ENCODE measurements around the gene PAK5. TPM values are rescaled to one million over a fixed set of nuclear protein-coding genes. Genes with fewer than 3 reads are reported as not detected.

Gene PAK5
- total and polyA plus RNA-seq, 2 of the 13 experiments (the other 11 are each of a cell fraction or from before 2014, with no cell fraction given): not detected

DNA sequence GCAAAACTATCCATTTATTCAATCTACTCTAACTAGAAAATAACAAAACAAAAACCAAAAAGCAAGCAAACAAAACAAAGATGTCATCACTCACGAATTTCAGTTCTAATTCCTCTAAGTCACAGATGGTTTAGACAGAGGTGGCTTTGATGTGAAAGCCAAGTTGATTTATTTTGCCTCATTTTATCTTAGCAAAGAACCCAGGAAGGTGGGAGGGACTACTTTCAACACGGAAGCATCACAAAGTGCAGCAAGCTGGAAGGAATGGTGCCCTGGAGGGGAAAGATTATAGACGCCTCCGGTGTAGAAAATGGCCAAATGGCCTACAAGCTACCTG is 236.1 kb downstream of the PAK5 start:
- Histone ChIP-seq H3K9me3 (ENCODE audit: low read length) (no peaks in the 10 kb centered on the region), H3K27me3 (ENCODE audit: control insufficient read depth in 1 of 2, insufficient read depth in 2 of 2, low read length in 2 of 2) (no peaks in the 10 kb centered on the region; a peak in 1 of 5 replicates), H3K4me3 (replicated peaks in 1 of 3; ENCODE audit: insufficient read depth in 1 of 3, low read depth in 2 of 3, low read length in 3 of 3) (no peak overlapping the region), H3K4me2 (ENCODE audit: low read depth, low read length) (no peak overlapping the region), H3K27ac (ENCODE audit: extremely low read length, insufficient read depth, low read length) (no peak overlapping the region), H3K4me1 (ENCODE audit: insufficient read depth, low read length) (no peaks in the 10 kb centered on the region), H3K9ac (ENCODE audit: insufficient read depth, low read depth, low read length) (no peak overlapping the region), H2AFZ (ENCODE audit: low read length) (no peak overlapping the region), H3K36me3 (replicated peaks in 1 of 2; ENCODE audit: control insufficient read depth in 1 of 2, insufficient read depth in 2 of 2, low read length in 2 of 2) (no peaks in the 10 kb centered on the region), H3K79me2 (ENCODE audit: insufficient read depth, low read length) (no peaks in the 10 kb centered on the region), H4K20me1 (ENCODE audit: insufficient read depth, low read length) (no peaks in the 10 kb centered on the region)
- DNase-seq (ENCODE audit: low spot score) (no peak), ATAC-seq (no peak), FAIRE-seq (no peak)
- CTCF ChIA-PET (ENCODE audit: low intra/inter-chr PET ratio, low total read pairs): no interaction called here
- no TSS peak for BruUV-seq (replicated peaks)
- POLR2A ChIA-PET: no interaction called here
- in situ Hi-C loops (cut with HindIII; ENCODE audit: extremely low pct_ligation_motif_present, low pct_unique_long_range_greater_than_20kb): no loop called here
- no peak for TF ChIP-seq ZNF337 (CRISPR knock-in tag; IDR thresholded peaks at IDR 0.05; ENCODE audit: borderline replicate concordance, low read depth)
- 27% methylated on average over 4 of the region's 4 CpGs for WGBS (ENCODE audit: low lambda C conversion rate)
- intact Hi-C loops (cut with micrococcal nuclease; ENCODE audit: unreplicated experiment): no loop called here

DNA sequence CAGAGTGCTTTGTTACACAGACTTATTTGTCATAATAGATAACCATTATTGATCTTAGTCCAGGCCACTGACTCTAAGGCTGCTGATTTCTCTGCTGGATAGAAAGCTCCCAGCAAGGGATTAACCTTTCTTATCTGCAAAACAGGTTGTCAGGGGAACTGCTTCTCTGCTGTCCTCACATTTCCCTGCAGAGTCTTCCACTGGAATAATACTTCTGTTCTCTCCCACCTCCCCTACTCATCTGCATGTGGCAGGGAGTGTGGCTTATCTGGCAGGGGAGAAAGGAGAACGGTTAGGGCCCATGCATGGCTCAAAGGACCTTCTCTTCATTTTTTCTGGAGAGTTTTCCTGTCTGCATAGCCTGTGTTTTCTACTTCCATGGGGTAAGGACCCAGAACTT is 238.3 kb downstream of the PAK5 start:
- WGBS (ENCODE audit: low lambda C conversion rate): 0% methylated on average over 1 of the region's 1 CpG
- H4K20me1 ChIP-seq (ENCODE audit: insufficient read depth, low read length): no peaks in the 10 kb centered on the region
- no peaks in the 10 kb centered on the region; a peak in 1 of 5 replicates for H3K27me3 ChIP-seq (ENCODE audit: control insufficient read depth in 1 of 2, insufficient read depth in 2 of 2, low read length in 2 of 2)
- H3K9ac ChIP-seq (ENCODE audit: insufficient read depth, low read depth, low read length): no peak overlapping the region
- DNase-seq (ENCODE audit: low spot score) (no peak), ATAC-seq (no peak; the same call in 2 of the 3 replicates), FAIRE-seq (no peak)
- no peak overlapping the region for H3K4me2 ChIP-seq (ENCODE audit: low read depth, low read length)
- in situ Hi-C loops (cut with HindIII; ENCODE audit: extremely low pct_ligation_motif_present, low pct_unique_long_range_greater_than_20kb): no loop called here
- H3K27ac ChIP-seq (ENCODE audit: extremely low read length, insufficient read depth, low read length): no peak overlapping the region
- H3K79me2 ChIP-seq (ENCODE audit: insufficient read depth, low read length): no peaks in the 10 kb centered on the region
- BruUV-seq (replicated peaks): no TSS peak
- no peak overlapping the region for H2AFZ ChIP-seq (ENCODE audit: low read length)
- POLR2A ChIA-PET: no interaction called here
- intact Hi-C loops (cut with micrococcal nuclease; ENCODE audit: unreplicated experiment): no loop called here
- no peak overlapping the region for H3K4me3 ChIP-seq (replicated peaks in 1 of 3; ENCODE audit: insufficient read depth in 1 of 3, low read depth in 2 of 3, low read length in 3 of 3)
- CTCF ChIA-PET (ENCODE audit: low intra/inter-chr PET ratio, low total read pairs): no interaction called here
- H3K4me1 ChIP-seq (ENCODE audit: insufficient read depth, low read length): no peaks in the 10 kb centered on the region
- H3K9me3 ChIP-seq (ENCODE audit: low read length): no peaks in the 10 kb centered on the region
- no peaks in the 10 kb centered on the region for H3K36me3 ChIP-seq (replicated peaks in 1 of 2; ENCODE audit: control insufficient read depth in 1 of 2, insufficient read depth in 2 of 2, low read length in 2 of 2)
- TF ChIP-seq PHF21A (CRISPR knock-in tag; IDR thresholded peaks at IDR 0.05) (no peak), TRIM24 (CRISPR knock-in tag; IDR thresholded peaks at IDR 0.05) (no peak), THYN1 (CRISPR knock-in tag; IDR thresholded peaks at IDR 0.05; ENCODE audit: borderline replicate concordance, low read depth) (no peak), AGO1 (IDR thresholded peaks at IDR 0.05; ENCODE audit: low read depth, low read length, poor library complexity, severe bottlenecking) (no peak), ZNF460 (CRISPR knock-in tag; IDR thresholded peaks at IDR 0.05; ENCODE audit: borderline replicate concordance) (no peak)
- TF ChIP-seq, protein P1, sequence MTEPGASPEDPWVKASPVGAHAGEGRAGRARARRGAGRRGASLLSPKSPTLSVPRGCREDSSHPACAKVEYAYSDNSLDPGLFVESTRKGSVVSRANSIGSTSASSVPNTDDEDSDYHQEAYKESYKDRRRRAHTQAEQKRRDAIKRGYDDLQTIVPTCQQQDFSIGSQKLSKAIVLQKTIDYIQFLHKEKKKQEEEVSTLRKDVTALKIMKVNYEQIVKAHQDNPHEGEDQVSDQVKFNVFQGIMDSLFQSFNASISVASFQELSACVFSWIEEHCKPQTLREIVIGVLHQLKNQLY (CRISPR knock-in tag; IDR thresholded peaks at IDR 0.05): no peak
- TF ChIP-seq, protein P2, sequence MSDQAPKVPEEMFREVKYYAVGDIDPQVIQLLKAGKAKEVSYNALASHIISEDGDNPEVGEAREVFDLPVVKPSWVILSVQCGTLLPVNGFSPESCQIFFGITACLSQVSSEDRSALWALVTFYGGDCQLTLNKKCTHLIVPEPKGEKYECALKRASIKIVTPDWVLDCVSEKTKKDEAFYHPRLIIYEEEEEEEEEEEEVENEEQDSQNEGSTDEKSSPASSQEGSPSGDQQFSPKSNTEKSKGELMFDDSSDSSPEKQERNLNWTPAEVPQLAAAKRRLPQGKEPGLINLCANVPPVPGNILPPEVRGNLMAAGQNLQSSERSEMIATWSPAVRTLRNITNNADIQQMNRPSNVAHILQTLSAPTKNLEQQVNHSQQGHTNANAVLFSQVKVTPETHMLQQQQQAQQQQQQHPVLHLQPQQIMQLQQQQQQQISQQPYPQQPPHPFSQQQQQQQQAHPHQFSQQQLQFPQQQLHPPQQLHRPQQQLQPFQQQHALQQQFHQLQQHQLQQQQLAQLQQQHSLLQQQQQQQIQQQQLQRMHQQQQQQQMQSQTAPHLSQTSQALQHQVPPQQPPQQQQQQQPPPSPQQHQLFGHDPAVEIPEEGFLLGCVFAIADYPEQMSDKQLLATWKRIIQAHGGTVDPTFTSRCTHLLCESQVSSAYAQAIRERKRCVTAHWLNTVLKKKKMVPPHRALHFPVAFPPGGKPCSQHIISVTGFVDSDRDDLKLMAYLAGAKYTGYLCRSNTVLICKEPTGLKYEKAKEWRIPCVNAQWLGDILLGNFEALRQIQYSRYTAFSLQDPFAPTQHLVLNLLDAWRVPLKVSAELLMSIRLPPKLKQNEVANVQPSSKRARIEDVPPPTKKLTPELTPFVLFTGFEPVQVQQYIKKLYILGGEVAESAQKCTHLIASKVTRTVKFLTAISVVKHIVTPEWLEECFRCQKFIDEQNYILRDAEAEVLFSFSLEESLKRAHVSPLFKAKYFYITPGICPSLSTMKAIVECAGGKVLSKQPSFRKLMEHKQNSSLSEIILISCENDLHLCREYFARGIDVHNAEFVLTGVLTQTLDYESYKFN (CRISPR knock-in tag; conservative IDR thresholded peaks at IDR 0.05): no peak
- TF ChIP-seq, protein P3, sequence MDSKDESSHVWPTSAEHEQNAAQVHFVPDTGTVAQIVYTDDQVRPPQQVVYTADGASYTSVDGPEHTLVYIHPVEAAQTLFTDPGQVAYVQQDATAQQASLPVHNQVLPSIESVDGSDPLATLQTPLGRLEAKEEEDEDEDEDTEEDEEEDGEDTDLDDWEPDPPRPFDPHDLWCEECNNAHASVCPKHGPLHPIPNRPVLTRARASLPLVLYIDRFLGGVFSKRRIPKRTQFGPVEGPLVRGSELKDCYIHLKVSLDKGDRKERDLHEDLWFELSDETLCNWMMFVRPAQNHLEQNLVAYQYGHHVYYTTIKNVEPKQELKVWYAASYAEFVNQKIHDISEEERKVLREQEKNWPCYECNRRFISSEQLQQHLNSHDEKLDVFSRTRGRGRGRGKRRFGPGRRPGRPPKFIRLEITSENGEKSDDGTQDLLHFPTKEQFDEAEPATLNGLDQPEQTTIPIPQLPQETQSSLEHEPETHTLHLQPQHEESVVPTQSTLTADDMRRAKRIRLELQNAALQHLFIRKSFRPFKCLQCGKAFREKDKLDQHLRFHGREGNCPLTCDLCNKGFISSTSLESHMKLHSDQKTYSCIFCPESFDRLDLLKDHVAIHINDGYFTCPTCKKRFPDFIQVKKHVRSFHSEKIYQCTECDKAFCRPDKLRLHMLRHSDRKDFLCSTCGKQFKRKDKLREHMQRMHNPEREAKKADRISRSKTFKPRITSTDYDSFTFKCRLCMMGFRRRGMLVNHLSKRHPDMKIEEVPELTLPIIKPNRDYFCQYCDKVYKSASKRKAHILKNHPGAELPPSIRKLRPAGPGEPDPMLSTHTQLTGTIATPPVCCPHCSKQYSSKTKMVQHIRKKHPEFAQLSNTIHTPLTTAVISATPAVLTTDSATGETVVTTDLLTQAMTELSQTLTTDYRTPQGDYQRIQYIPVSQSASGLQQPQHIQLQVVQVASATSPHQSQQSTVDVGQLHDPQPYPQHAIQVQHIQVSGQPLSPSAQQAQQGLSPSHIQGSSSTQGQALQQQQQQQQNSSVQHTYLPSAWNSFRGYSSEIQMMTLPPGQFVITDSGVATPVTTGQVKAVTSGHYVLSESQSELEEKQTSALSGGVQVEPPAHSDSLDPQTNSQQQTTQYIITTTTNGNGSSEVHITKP (CRISPR knock-in tag; IDR thresholded peaks at IDR 0.05; ENCODE audit: low read depth): no peak
